Measurements from ENCODE around the gene TEKT3. TPM values are rescaled to one million over a fixed set of nuclear protein-coding genes. Genes with fewer than 3 reads are reported as not detected.

TEKT3 gene
- under 1 TPM; 0.57 to 0.95 TPM for total RNA-seq

DNA sequence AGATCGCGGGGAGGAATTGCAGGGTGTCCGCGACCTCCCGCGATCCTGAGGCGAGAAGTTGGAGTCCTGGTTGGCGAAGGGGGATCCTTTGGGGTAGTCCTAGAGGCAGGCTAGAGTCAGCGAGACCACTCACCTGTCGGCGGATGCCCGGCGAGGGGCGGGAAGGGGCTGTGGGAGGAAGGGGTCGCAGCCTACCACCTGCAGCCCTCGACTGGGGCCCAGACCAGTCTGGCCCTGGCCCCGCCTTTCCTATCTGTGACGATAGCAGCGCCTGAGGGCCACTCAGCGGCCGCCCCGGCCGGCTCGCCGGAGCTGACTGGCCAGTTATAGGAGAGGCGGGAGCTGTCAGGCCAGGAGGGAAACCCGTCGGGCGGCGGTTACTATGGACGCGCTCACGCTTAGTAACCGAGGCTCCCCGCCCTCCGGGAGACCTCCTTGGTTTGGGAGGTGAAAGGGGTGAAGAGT lies at the start of gene TEKT3:
Gene TEKT3 (minus strand): TSS at position 213 of the 465 bp plus-strand sequence. CDS start 10,012 bp downstream, outside the sequence.
- Mint-ChIP-seq H3K4me3 (peak within 1 kb of the TSS; percentile 73), H3K9me3 (peaks cover 4% of the 10 kb centered on the region), H3K36me3 (no peaks in the 10 kb centered on the region), H3K27me3 (peaks cover 43 to 83% of the 10 kb centered on the region in 2 donors), H3K4me1 (ENCODE audit: low read depth in 2 of 2) (peaks cover 5 to 6% of the 10 kb centered on the region in 2 donors), H3K27ac (no peak within 1 kb of the TSS)
- ATAC-seq, result peak; percentile 64 to 81
- no peak for DNase-seq (ENCODE audit: low spot score)

DNA sequence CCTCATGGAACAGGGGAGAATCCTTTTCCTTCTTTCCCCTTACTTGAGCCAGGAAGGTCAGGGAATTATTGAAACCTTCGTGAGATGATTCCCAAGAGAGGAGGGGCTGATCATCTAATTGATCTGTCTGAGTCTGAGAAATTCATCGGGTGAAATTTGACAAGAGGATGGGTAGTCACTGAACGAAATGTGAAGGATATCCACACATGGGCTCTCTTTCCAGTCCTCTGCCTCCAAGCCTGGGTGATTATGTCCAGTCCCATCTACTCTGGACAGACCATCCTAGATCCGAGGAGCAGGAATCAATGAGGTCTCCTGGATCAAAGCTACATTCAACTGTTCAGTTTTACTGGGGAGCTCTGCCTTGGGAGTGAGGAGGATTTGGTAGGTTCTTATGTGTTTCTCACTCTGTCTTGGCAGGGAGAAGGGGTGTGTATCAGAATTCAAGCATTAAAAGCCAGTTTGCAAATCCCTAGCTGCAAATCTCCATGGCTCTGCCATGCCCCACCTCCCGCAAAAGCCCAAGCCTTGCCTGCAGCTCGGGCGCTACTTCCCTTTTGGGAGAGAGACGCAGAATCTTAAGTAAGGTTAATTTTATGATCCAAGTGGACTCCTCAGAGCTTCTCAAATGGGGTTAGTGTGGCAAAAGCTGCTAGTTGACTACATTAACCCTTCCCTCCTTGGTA lies 47.1 kb upstream of the TEKT3 start:
- ATAC-seq, result no peak
- H3K4me1 Mint-ChIP-seq (ENCODE audit: low read depth in 2 of 2), result no peaks in the 10 kb centered on the region
- no peak for DNase-seq (ENCODE audit: low spot score)
- H3K9me3 Mint-ChIP-seq, result no peaks in the 10 kb centered on the region
- H3K27me3 Mint-ChIP-seq, result peaks cover 18 to 45% of the 10 kb centered on the region in 2 donors
- no peaks in the 10 kb centered on the region for H3K36me3 Mint-ChIP-seq
- H3K4me3 Mint-ChIP-seq, result no peak overlapping the region
- H3K27ac Mint-ChIP-seq, result no peak overlapping the region

DNA sequence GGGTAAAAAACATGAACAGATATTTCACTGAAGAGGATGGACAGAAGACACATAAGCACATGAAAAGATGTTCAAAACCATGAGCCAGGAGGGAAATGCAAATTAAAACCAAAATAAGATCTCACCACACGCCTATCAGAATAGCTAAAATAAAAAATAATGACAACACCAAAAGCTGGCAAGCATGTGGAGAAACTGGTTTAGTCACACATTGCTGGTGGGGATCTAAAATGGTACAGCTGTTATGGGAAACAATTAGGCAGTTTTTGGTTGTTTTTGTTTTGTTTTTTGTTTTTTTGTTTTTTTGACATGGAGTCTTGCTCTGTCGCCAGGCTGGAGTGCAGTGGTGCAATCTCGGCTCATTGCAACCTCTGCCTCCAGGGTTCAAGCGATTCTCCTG lies 44.7 kb upstream of the TEKT3 start:
- H3K9me3 Mint-ChIP-seq, result no peaks in the 10 kb centered on the region
- H3K36me3 Mint-ChIP-seq, result no peaks in the 10 kb centered on the region

DNA sequence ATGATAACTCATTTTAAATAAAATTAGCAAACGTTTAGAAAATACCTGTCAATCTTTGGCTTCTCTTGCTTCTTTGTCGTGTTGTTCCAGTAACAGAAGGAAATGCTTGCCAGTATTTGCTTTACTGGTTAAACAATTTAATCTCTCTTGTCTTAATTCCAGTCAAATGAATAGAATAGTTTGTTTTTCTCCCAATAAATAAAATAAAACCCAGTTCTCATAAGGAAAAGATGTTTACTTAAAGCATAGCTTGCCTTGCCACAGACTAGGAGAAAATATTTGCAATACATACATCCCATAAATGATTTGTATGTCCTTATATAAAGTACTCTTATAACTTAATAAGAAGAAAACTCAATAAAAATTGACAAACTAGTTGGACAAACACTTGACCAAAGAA lies 43.9 kb upstream of the TEKT3 start:
- Mint-ChIP-seq H3K27me3 (peaks cover 15 to 41% of the 10 kb centered on the region in 2 donors), H3K27ac (no peak overlapping the region), H3K36me3 (no peaks in the 10 kb centered on the region), H3K9me3 (no peaks in the 10 kb centered on the region), H3K4me1 (ENCODE audit: low read depth in 2 of 2) (no peaks in the 10 kb centered on the region), H3K4me3 (no peak overlapping the region)
- DNase-seq (ENCODE audit: low spot score) (no peak), ATAC-seq (no peak)

More for the DNA sequence above, 44.7 kb upstream of the TEKT3 start:
- Mint-ChIP-seq H3K4me1 (ENCODE audit: low read depth in 2 of 2) (no peaks in the 10 kb centered on the region), H3K4me3 (no peak overlapping the region), H3K27me3 (peaks cover 13 to 41% of the 10 kb centered on the region in 2 donors), H3K27ac (no peak overlapping the region)
- DNase-seq (ENCODE audit: low spot score) (no peak), ATAC-seq (no peak)

DNA sequence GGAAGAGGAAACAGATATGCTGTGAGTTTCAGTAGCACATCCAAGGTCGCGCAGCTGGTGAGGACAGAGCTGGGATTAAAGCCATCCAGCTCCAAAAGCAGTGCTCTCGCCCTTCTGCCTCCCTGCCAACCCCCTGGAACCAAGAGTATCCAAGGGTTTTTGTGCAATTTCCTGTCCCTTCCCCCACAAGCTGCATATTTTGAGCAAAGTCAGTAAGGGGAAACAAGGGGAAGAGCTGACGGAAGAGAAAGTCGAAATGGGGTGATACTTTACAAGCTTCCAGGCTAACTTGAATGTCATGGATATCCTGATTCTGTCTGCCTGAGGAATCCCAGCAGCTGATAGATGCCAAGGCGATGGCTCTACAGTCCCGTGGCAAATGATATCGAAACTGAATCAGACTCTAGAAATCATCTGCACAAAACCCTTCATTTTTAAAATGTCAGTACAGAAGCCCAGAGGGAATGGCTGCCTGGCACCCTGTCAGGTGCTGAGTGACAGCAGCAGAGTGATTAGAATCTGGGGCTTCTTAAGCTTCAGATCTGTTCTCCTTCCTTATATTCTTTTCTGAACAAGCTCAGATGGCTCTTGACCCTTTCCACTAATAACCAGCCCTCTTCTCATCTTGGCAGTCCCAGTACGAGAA lies 42.9 kb upstream of the TEKT3 start:
- no peak for DNase-seq (ENCODE audit: low spot score)
- H3K27me3 Mint-ChIP-seq, result peaks cover 15 to 33% of the 10 kb centered on the region in 2 donors
- no peaks in the 10 kb centered on the region for H3K4me1 Mint-ChIP-seq (ENCODE audit: low read depth in 2 of 2)
- no peaks in the 10 kb centered on the region for H3K36me3 Mint-ChIP-seq
- H3K4me3 Mint-ChIP-seq, result no peak overlapping the region
- no peak overlapping the region for H3K27ac Mint-ChIP-seq
- no peaks in the 10 kb centered on the region for H3K9me3 Mint-ChIP-seq
- no peak for ATAC-seq

DNA sequence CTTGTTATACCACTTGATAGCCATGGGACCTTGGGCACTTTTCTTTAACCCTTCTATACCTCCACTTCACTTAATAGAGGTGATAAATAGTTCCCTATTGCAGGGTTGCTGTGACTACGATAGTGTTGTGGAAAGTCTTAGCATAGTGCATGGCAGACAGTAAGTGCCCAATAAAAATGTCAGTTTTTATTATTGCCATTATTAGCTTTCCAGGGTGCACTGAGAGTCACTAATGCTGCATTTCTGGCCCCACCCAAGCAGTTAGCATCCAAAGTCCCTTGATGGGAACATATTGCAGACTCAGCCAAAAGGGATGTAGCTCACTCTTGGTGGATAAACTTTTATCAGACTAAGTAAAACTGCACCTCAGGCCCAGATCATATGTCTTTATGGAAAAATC lies 41.5 kb upstream of the TEKT3 start:
- no peaks in the 10 kb centered on the region for H3K9me3 Mint-ChIP-seq
- H3K27ac Mint-ChIP-seq, result no peak overlapping the region
- peaks cover 16 to 34% of the 10 kb centered on the region in 2 donors for H3K27me3 Mint-ChIP-seq
- no peaks in the 10 kb centered on the region for H3K4me1 Mint-ChIP-seq (ENCODE audit: low read depth in 2 of 2)
- H3K36me3 Mint-ChIP-seq, result no peaks in the 10 kb centered on the region
- H3K4me3 Mint-ChIP-seq, result no peak overlapping the region
- ATAC-seq (no peak), DNase-seq (ENCODE audit: low spot score) (no peak)

DNA sequence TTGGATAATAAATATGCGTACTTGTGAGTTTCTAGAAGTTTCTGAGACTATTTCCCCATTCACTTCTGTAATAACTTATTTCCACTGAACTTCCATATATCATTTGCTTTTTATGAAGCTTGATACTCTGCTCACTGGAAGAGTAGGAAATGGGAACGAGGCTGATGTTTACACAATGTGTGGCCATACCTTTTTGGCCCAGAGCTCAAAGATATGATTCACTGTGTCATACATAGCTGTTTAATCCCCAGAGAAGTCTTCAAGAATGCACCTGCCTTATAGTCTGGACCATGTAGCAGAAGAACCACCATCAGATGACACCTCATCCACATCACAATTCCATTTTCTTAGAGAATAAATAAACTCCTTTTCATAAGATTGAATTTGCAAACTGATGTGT lies 40.3 kb upstream of the TEKT3 start:
- no peak for ATAC-seq
- H3K4me1 Mint-ChIP-seq (ENCODE audit: low read depth in 2 of 2), result no peaks in the 10 kb centered on the region
- no peaks in the 10 kb centered on the region for H3K36me3 Mint-ChIP-seq
- H3K9me3 Mint-ChIP-seq, result no peaks in the 10 kb centered on the region
- DNase-seq (ENCODE audit: low spot score), result no peak
- H3K27me3 Mint-ChIP-seq, result peaks cover 14 to 34% of the 10 kb centered on the region in 2 donors
- no peak overlapping the region for H3K27ac Mint-ChIP-seq
- no peak overlapping the region for H3K4me3 Mint-ChIP-seq

DNA sequence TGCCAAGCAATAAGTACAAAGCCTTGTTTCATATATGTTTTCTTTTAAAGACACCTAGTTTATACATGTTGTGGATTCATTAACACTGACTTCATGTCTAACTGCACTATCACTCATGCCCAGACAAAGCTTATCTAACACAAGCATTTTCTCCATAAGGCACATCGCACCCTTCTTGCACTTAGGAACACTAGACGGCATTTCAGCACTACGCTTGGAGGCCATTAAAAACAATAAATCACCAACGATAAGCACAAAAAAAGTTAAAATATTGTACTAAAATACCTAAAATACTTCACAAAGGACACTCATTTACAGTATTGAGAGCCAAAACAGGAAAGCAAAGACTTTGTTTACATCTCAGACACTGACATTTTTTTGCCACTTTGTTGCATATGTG lies 39.0 kb upstream of the TEKT3 start:
- ATAC-seq (no peak), DNase-seq (ENCODE audit: low spot score) (no peak)
- Mint-ChIP-seq H3K27ac (no peak overlapping the region), H3K27me3 (peaks cover 14 to 34% of the 10 kb centered on the region in 2 donors), H3K36me3 (no peaks in the 10 kb centered on the region), H3K9me3 (no peaks in the 10 kb centered on the region), H3K4me1 (ENCODE audit: low read depth in 2 of 2) (no peaks in the 10 kb centered on the region), H3K4me3 (no peak overlapping the region)

DNA sequence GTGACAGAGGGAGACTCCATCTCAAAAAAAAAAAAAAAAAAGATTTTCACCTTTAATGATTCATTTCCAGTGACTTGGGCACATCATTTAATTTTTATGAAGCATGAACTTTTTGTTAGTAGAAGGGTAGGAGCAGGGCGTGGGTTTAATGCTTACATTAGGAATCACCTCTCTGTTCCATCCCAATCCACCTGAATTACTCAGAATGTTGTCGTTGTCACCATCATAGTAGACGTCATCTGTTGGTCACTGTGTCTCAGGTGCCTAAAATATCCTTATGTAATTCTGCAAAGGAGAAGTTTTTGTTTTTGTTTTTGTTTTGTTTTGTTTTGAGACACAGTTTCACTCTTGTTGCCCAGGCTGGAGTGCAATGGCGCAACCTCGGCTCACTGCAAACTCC lies 38.3 kb upstream of the TEKT3 start:
- no peaks in the 10 kb centered on the region for H3K9me3 Mint-ChIP-seq
- DNase-seq (ENCODE audit: low spot score), result no peak
- H3K4me1 Mint-ChIP-seq (ENCODE audit: low read depth in 2 of 2), result no peaks in the 10 kb centered on the region
- no peak overlapping the region for H3K27ac Mint-ChIP-seq
- H3K4me3 Mint-ChIP-seq, result no peak overlapping the region
- peaks cover 19 to 38% of the 10 kb centered on the region in 2 donors for H3K27me3 Mint-ChIP-seq
- ATAC-seq, result no peak
- H3K36me3 Mint-ChIP-seq, result no peaks in the 10 kb centered on the region

DNA sequence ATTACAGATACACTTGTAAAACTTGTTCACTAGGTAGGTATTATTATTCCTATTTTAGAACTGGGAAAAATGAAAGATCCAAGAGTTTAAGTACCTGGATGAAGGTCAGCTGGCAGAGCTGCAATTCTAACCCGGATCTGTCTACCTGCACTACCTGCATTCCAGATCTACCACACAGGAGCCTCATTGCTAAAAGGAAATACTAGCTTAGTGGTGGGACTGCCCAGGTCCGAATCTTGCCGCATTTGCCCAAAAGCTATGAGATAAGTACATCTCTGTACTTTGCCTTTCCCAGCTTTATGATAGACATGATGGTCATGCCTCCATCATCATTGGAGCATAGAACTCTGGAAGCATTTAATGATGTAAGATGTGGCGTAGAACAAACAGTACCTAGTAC lies 36.8 kb upstream of the TEKT3 start:
- peaks cover 21 to 45% of the 10 kb centered on the region in 2 donors for H3K27me3 Mint-ChIP-seq
- no peak overlapping the region for H3K4me3 Mint-ChIP-seq
- H3K4me1 Mint-ChIP-seq (ENCODE audit: low read depth in 2 of 2), result no peaks in the 10 kb centered on the region
- no peaks in the 10 kb centered on the region for H3K36me3 Mint-ChIP-seq
- no peak for ATAC-seq
- H3K27ac Mint-ChIP-seq, result no peak overlapping the region
- H3K9me3 Mint-ChIP-seq, result no peaks in the 10 kb centered on the region
- DNase-seq (ENCODE audit: low spot score), result no peak

DNA sequence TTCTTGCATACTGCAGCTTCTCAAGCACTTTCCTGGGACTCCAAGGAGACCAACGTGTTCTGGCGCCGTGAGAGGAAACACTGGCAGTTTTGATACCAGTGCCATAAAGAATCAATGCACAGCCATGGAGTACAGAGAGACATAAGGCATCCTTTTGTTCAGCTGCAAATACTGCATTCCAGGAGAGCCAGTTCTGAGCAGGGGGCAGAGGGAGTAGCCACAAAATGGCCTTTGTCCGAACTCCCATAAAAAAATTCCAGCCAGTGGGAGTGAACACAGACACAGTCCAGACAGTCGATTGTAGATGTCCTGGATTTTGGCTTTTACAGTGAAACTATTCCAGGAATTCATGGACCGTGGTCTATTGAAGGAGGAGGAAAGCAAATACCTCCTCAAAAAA lies 36.2 kb upstream of the TEKT3 start:
- ATAC-seq (no peak), DNase-seq (ENCODE audit: low spot score) (no peak)
- Mint-ChIP-seq H3K9me3 (no peaks in the 10 kb centered on the region), H3K27ac (no peak overlapping the region), H3K4me1 (ENCODE audit: low read depth in 2 of 2) (no peaks in the 10 kb centered on the region), H3K36me3 (no peaks in the 10 kb centered on the region), H3K4me3 (no peak overlapping the region), H3K27me3 (peaks cover 21 to 47% of the 10 kb centered on the region in 2 donors)

DNA sequence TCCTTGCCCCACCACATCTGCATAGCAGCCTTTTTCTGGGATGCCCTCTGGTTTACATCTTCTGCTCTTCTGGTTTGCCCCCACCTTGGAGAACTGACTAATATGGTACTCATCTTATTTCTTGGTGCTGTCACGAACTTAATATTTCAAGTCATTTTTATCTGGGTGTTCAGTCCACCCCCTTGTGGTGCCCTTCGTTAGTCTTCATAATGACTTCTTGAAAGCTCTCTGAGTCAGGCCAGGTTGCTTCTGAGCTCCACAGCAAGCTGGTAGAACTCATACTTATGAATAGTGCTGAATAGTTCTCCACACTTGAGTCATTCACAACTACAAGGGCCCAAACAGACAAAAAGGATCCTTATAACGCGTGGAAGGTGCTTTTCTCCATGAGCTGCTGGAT lies 35.8 kb upstream of the TEKT3 start:
- ATAC-seq (no peak), DNase-seq (ENCODE audit: low spot score) (no peak)
- H3K27me3 Mint-ChIP-seq, result peaks cover 21 to 47% of the 10 kb centered on the region in 2 donors
- H3K4me3 Mint-ChIP-seq, result no peak overlapping the region
- no peaks in the 10 kb centered on the region for H3K4me1 Mint-ChIP-seq (ENCODE audit: low read depth in 2 of 2)
- H3K27ac Mint-ChIP-seq, result no peak overlapping the region
- no peaks in the 10 kb centered on the region for H3K36me3 Mint-ChIP-seq
- H3K9me3 Mint-ChIP-seq, result no peaks in the 10 kb centered on the region

DNA sequence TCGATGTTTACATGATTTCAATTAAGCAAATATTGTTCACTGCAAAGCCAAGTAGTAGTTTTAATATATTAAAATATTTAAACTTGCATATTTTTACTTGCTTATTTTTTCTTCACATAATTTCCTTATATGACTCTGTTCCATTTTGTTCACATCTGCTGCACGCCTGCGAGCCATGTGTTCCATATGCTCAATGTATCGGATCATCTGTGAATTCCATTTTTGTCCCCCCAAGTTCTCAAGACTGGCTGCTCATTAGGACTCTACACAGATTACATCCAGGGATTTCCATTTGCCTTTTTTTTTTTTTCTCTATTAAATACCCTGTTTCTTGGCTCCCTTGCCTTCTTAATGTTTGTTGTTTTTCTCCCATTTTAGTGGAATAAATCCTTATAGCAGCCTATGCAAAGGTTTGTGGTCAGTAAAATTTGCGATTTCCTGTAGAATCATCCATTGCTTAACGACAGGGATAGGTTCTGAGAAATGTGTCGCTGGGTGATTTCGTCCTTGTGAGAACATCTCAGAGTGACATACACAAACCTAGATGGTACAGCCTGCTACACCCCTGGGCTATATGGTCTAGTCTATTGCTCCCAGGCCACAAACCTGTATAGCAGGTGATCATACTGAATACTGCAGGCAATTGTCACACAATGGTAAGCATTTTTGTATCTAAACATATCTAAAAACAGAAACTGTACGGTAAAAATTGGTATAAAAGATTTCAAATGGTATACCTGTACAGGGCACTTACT lies 30.2 kb upstream of the TEKT3 start:
- DNase-seq (ENCODE audit: low spot score) (no peak), ATAC-seq (no peak)
- H3K27ac Mint-ChIP-seq, result no peak overlapping the region
- peaks cover 17 to 53% of the 10 kb centered on the region in 2 donors for H3K27me3 Mint-ChIP-seq
- H3K4me3 Mint-ChIP-seq, result no peak overlapping the region
- no peaks in the 10 kb centered on the region for H3K4me1 Mint-ChIP-seq (ENCODE audit: low read depth in 2 of 2)
- H3K36me3 Mint-ChIP-seq, result no peaks in the 10 kb centered on the region
- no peaks in the 10 kb centered on the region for H3K9me3 Mint-ChIP-seq

DNA sequence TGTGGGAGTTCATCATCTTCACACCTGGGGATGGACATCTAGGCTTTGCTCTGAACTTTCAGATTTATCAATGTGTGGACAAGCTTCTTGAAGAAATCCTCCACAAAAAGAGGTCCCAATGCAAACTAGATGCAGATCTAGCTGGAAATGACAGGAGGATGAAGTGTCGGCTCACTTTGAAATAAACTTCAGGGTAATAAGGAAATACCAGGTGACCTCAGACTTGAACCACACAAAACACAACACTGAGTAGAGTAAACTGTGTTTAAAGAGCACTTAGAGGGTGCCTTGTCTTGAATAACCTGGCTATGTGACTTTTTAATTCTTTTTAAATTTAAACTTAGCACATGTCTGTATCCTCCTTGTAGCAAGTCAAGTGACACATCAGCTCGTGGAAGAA lies 27.2 kb upstream of the TEKT3 start:
- H3K27ac Mint-ChIP-seq, result no peak overlapping the region
- H3K4me3 Mint-ChIP-seq, result no peak overlapping the region
- no peaks in the 10 kb centered on the region for H3K9me3 Mint-ChIP-seq
- no peaks in the 10 kb centered on the region for H3K4me1 Mint-ChIP-seq (ENCODE audit: low read depth in 2 of 2)
- no peak for DNase-seq (ENCODE audit: low spot score)
- peaks cover 9 to 29% of the 10 kb centered on the region in 2 donors for H3K27me3 Mint-ChIP-seq
- no peak for ATAC-seq
- no peaks in the 10 kb centered on the region for H3K36me3 Mint-ChIP-seq
